CD4-positive, alpha-beta T cell treated with Interleukin-4 for 4 hours (primary cell): ENCODE measurements around the gene MAPK8.
"Not testable (repeated sequence)": the region's sequence is repeated elsewhere in the genome, so short reads cannot be mapped to it uniquely, and the experiment has no call there.

Source experiments
- DNase-seq: peaks from one replicate; pipeline ENCODE4 v3.0.0-alpha.2; 2020

The MAPK8 gene

GRCh38 chr10:48306265-48306869, at the start of gene MAPK8:
MAPK8 (plus strand) TSS chr10:48306677; CDS start chr10:48401661, 94,984 bp downstream.
- DNase-seq = peak; percentile 92

DNA sequence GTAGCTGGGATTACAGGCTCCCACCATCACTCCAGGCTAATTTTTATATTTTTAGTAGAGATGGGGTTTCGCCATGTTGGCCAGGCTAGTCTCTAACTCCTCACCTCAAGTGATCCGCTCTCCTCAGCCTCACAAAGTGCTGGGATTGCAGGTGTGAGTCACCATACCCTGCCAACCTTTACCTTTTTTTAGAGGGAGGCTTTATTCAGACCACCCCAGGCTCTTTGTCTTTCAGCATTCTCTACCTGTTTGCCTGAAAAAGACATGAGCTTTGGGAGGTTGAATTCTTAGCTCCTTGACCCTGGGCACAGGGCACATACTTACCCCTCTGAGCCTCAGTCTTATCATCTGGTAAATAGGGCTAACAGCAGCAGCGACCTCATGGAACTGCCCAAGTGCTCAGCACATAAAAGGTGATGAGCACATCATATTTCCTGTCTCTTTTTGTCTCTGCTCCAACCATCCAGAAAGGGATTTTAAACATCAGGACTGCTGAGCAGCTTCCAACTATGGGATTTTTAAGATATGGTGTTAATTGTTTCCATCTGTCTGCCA, 49.0 kb upstream of the MAPK8 start:
- no peak for DNase-seq

GRCh38 chr10:48258105-48258504, 48.4 kb upstream of the MAPK8 start:
- DNase-seq = no peak

DNA sequence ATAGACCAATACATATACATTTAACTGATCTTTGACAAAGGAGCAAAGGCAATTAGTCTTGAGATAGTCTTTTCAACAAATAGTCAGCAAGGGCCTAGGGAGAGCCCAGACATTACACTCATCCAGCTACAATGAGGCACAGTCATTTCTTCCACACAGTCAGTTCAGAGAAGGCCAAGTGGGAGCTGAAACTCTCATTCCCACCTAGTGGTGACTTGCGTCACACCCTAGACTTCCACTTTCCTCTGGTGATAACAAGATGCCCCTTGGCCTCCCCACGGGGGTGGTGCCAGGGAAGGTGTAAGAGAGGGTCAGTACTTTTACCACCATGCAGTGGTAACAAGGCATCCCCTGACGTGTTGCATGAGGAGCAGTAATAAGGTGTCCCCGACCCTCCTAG, 39.9 kb upstream of the MAPK8 start:
- DNase-seq = no peak

GRCh38 chr10:48271047-48271730, 35.3 kb upstream of the MAPK8 start:
- no peak for DNase-seq

DNA sequence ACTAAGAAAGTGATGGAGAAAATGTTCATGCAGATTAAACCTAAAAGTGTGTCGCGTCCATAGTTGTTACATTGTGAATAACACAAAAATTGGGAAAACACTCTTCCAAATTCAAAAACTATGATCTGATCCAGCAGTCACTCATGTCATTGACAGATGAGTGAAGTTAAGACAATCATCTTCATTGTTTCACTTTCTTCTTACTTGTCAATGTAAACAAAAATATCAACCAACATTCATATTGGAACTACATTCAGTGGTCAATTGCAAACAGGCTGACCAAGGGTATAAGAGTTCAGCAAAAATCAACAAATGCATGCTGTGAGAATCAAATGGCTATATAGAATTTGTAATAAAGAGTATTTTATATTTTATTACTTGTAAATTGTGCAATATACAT, 33.8 kb upstream of the MAPK8 start:
- DNase-seq = no peak

DNA sequence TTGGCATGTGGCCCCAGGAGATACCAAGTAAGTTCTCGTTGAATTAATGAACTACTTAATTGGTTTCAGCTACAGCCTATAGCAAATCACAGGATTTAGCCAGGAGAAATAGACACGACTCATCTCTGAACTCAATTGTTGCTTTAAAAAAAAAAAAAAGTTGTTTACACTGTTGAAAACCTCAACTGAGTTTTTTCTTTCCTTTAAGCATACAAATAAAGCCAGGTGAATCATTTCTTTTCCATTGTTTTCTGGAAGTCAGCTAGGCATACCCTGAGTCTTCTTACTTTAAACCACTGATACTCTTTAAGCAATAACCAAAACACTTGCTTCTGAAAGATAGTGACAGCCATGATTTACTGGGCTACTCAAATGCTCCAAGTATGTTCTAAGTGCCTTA, 32.7 kb upstream of the MAPK8 start:
- no peak for DNase-seq

GRCh38 chr10:48274636-48275035, 31.8 kb upstream of the MAPK8 start, which contains the start of gene FRMPD2:
FRMPD2 (minus strand) TSS chr10:48274696; CDS start chr10:48274567, 129 bp downstream.
- no peak for DNase-seq

- DNase-seq = no peak
Observed at GRCh38 chr10:48277093-48277492, 29.4 kb upstream of the MAPK8 start.

- no peak for DNase-seq
Observed at GRCh38 chr10:48279081-48279751, 27.3 kb upstream of the MAPK8 start.

GRCh38 chr10:48281697-48282096, 24.8 kb upstream of the MAPK8 start:
- DNase-seq = not testable (repeated sequence)

GRCh38 chr10:48282829-48283228, 23.6 kb upstream of the MAPK8 start:
- DNase-seq = no peak

GRCh38 chr10:48284002-48284546, 22.4 kb upstream of the MAPK8 start:
- no peak for DNase-seq

GRCh38 chr10:48284811-48285210, 21.7 kb upstream of the MAPK8 start:
- DNase-seq = no peak

DNA sequence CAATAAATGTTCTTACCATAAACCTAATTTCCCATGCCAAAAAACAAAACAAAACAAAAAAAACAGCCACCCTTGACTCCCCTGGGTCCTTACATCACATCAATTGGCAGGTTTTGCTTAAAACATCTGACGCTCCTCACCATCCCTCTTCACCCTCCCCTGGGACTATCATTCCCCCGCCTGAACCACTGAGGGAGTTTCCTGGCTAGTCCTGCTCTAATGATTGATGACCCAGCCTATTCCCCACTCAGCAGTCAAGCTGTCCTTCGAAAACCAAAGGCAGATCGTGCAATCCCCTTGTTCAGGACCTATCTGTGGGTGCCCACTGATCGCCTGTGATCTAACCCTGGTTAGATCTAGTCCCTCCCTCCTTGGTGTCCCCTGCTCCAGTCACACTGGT, 20.8 kb upstream of the MAPK8 start:
- DNase-seq = no peak

GRCh38 chr10:48286356-48286755, 20.1 kb upstream of the MAPK8 start:
- no peak for DNase-seq

DNA sequence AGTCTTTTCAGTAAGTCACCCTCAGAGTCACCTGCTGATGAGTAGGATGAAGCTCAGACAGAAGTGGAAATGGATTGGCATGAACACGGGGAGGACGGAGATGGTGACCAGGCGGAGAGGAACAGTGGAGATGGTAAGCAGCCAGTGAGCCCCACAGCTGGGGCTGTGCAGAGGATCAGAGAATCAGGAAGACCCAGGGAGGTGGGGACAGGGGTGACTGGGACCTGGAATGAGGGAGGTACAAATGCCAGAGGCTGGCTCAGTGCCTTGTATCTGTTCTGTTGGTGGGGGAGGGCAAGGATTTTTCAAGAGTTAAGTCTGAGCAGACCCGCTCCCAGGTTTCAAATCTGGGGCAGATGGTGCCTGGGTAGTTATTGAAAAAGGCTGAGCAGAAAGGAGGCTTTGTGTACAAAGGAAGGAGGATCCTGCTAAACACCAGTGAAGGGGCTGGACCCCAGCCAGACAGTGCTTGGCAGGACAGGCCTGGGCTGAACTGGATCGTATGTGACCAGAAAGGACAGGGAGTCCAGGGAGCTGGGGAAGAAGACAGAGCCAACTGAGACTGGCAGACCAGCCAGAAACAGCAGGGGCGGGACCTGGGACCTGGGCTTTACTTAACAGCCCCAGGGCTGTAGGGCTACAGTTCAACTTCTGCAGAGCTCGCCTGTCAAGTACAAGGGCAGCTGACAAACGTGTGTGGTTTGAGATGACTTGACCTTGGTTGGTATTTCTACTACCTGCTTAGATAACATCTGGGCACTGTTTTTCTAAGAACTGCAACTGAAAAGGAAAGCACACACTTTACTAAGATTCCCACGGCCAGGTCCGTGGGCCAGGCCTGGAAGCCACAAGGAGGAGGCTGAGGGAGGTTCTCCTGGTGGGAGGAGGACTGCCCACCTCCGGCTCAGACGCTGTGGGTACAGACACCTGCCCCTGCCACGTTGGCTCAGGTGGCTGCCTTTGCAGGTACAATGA, 18.8 kb upstream of the MAPK8 start:
- no peak for DNase-seq

DNA sequence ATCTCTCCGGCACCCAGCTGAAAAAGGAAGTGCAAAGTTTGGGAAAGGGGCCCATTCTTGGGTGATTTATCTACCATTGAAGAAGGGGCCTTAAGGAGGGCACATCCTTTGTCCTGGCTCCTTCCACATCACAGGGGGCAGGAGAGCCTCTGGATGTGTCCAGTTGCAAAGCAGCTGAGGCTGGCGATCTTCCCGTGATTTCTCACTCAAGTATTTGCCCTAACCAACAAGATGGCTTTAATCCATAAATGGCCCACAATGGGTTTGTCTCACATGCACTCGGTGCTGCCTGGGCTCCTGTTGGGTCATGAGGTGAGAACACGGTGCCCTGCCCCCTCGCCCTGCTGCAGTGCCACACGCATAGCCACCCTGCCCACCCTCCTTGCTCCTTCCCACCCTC, 17.8 kb upstream of the MAPK8 start:
- no peak for DNase-seq

GRCh38 chr10:48289501-48290238, 16.8 kb upstream of the MAPK8 start:
- DNase-seq = peak; percentile 34

DNA sequence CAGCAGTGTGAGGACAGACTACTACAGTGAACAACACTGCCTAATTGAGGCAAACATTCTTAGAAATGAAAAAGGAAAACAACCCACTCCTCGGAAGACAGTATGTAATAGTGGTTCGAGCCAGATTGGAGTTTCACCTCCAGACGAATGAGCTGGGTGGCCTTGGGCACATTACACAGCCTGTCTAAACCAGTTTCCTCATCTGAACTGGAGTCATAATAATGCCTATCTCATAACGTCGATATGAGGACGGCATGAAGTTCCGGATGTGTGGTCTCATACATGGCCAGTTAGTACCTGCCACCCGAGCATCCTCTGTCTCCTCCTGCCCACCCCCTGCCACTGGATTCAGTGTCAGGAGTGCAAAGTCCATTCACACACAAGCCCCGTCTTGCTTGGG, 16.2 kb upstream of the MAPK8 start:
- DNase-seq = no peak

GRCh38 chr10:48291190-48291589, 15.3 kb upstream of the MAPK8 start:
- no peak for DNase-seq

DNA sequence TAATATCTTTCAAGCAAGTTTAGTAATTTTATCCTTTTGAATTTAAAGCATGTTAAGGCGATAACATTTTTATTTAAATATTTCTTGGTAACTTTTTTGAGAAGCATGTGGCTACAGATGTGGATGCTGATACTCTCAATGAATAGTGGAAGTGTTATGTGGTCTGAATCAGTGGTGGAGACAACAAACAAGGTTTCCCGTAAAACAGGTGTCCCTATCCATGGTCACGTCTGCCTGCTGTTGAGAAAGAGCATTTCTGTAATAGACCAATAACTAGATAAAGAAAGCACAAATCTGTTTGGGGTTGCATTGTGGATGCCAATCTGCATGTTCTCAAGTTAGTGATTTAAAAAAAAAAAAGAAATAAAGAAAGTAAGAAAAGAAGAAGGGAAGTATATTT, 13.9 kb upstream of the MAPK8 start:
- DNase-seq = no peak
